Stimulated activated CD4-positive, alpha-beta T cell treated with anti-CD3 and anti-CD28 coated beads, Interleukin-15, amount 100 ng/mL, for 1 hour (primary cell): ENCODE data around the gene RAD51C.
A peak's percentile ranks its signal among the peaks of the same experiment; 100 is the strongest.
"Not testable (repeated sequence)": the region's sequence is repeated elsewhere in the genome, so short reads cannot be mapped to it uniquely, and the experiment has no call there.

Experiments used
- DNase-seq, 2 donors: peaks; one replicate each; pipeline ENCODE4 v3.0.0-alpha.2; 2020; ENCODE audit warnings: low read depth in 1 of 2, low spot score in 1 of 2

Gene RAD51C

GRCh38 chr17:58692239-58693055 is at the start of gene RAD51C:
Gene RAD51C (plus strand): TSS chr17:58692602. CDS start chr17:58692644, 42 bp downstream.
- DNase-seq: peak; percentile 69 to 81

- DNase-seq: no peak
Measured at GRCh38 chr17:58643147-58643546, 49.3 kb upstream of the RAD51C start.

- no peak for DNase-seq
Measured at GRCh38 chr17:58648236-58648635, 44.2 kb upstream of the RAD51C start.

GRCh38 chr17:58657962-58658803 is 34.2 kb upstream of the RAD51C start:
- DNase-seq: not testable (repeated sequence)

DNA sequence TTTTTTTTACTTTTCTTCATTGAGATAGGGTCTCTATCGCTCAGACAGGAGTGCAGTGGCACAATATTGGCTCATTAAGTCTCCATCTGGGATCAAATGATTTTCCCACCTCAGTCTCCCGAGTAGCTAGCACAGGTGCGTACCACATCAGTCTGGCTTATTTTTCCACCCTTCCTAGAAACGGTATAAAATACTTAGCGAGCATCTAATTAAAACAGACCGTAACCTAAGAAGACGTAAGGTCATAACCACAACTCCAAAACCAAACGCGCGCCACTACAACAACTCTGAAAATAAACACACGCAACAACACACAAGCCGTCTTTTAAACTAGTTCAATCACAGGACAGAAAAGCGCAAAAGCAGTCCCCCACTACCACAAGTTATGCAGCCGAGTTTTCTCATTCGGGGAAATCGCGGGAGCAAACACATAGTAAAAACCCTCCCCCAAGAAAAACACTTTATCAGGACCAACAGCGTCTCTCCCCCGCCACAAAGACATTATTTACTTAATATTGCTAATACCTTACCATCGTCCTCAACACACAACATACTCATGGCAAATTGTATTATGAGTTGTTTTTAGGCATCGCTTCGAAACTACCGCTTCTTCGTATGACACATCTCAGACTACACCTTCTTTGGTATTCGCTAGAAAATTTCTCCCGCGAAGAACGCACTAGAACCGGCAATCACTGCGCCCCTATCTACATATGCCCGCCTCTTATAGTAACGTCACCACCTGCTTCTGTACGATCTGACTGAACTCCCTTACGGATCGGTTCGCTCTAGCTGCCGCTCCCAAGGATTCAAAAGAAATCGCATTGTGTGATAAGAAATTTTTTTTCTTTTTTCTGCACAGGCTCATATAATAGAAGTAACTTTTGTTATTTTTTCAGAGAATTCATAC is 33.3 kb upstream of the RAD51C start:
- peak; percentile 28 to 40 for DNase-seq

DNA sequence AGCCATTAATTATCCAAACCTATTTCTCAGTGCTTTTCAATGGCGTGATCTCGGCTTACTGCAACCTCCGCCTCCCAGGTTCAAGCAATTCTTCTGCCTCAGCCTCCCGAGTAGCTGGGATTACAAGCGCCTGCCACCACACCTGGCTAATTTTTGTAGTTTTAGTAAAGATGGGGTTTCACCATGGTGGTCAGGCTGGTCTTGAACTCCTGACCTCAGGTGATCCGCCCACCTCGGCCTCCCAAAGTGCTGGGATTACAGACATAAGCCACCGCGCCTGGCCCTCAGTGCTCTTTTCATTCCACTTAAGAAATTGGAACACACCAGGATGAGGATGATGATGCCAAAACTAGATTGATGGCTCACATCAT is 32.7 kb upstream of the RAD51C start:
- not testable (repeated sequence) for DNase-seq

- DNase-seq: no peak
Measured at GRCh38 chr17:58660621-58661020, 31.8 kb upstream of the RAD51C start.

GRCh38 chr17:58661499-58661898 is 30.9 kb upstream of the RAD51C start:
- DNase-seq: no peak

DNA sequence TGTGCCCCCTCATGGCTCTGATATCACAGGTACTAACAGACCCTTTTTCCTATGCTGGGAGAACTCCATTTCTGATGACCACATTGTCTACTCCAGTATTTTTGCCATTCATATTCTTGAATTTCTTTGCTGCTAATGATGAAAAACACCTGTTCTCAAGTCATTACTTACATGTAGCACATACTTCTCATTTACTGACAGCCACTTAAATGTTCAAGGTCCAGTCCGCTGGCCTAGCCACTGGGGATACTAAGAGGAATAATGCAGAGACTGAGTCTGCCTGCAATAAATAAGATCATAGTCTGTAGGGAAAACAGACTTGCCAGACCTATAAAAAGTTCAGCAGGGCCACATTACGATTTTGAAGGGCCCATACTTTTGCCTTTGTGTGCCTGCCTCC is 28.1 kb upstream of the RAD51C start:
- no peak for DNase-seq

GRCh38 chr17:58665946-58666857 is 26.2 kb upstream of the RAD51C start:
- DNase-seq: no peak

GRCh38 chr17:58666858-58667267 is 25.5 kb upstream of the RAD51C start:
- peak in 1 of 2 donors; percentile 6 for DNase-seq

- DNase-seq: no peak
Measured at GRCh38 chr17:58667934-58668597, 24.3 kb upstream of the RAD51C start.

DNA sequence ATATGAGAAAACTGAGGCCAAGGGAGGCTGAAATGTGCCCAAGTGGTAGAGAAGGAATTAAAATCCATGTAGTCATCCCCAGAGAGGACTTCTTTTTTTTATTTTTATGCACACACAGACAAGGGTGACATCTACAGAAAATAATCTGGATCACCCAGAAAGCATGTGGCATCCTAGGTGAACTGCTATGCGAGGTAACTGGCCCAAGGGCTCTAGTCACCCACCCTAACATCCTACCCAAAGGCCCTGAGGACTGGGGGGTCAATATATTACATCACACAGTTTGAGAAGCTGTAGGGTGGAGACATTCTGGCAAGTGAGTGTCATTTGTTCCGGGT is 23.8 kb upstream of the RAD51C start:
- DNase-seq: no peak

DNA sequence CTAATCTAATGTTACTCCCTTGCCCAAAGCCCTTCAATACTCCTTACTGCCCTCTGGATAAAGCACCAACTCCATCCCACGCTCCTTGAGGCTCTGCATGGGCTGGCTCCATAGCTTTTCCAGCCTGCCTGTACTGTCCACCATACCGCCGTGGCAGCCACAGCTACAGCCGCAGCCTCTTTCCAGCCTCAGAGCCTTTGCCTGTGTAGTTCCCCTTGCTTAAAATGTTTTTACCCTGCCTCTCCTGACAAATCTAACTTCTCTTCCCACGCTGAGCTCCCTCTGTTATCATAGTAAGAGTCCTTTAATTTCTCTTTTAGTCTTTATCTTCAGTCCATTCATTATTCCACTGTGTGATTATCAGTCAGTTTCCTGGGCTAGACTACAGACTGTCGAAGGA is 22.5 kb upstream of the RAD51C start:
- DNase-seq: no peak

DNA sequence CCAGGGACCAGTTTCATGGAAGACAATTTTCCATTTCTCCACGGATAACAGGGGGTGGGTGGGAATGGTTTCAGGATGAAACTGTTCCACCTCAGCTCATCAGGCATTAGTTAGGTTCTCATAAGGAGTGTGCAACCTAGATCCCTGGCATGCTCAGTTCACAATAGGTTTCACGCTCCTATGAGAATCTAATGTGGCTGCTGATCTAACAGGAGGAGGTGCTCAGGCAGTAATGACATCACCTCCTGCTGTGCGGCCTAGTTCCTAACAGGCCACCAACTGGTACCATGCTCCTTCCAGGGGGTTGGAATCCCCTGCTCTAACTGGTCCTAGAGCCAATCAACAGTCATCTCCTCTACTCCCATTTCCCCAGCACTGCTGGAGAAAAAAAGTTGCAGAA is 20.4 kb upstream of the RAD51C start:
- DNase-seq: no peak

GRCh38 chr17:58677194-58677880 is 15.1 kb upstream of the RAD51C start:
- no peak for DNase-seq

DNA sequence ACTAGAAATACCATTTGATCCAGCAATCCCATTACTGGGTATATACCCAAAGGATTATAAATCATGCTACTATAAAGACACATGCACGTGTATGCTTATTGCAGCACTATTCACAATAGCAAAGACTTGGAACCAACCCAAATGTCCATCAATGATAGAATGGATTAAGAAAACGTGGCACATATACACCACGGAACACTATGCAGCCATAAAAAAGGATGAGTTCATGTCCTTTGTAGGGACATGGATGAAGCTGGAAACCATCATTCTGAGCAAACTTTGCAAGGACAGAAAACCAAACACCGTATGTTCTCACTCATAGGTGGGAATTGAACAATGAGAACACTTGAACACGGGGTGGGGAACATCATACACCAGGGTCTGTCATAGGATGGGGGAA is 14.1 kb upstream of the RAD51C start:
- DNase-seq: not testable (repeated sequence)

DNA sequence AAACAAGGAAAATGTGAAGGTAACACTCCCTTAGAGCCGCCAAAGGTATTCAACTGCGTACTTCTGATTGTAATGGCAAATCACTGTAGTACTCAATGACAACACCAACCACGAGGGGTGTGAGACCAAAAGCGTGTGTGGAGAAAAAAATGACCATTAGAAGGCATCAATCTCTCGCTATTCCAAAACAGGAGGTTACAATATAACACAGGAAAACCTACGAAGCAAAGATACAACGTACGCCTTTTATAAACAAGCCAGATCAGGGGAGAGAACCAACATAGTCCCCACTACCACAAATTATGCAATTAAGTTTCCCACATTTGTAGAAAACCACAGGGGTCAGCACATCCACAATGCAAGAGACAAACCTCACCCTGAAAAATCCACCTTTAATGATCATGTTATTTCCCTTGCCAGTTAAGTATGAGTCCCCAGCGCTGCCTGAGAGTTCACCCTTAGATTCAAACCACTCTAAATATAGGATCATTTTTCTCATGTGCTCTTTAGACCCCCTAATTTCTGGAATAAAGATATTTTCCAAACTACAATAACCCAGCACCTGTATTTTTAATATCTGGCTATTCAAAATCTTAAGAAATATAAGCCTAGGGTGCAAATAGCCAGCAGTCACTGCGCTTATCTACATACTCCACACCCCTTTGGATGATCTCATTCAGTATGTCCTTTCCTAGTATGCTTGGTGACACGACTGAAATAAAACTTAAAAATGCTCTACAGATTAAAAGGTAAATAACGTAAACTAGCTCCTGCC is 13.0 kb upstream of the RAD51C start:
- no peak for DNase-seq

DNA sequence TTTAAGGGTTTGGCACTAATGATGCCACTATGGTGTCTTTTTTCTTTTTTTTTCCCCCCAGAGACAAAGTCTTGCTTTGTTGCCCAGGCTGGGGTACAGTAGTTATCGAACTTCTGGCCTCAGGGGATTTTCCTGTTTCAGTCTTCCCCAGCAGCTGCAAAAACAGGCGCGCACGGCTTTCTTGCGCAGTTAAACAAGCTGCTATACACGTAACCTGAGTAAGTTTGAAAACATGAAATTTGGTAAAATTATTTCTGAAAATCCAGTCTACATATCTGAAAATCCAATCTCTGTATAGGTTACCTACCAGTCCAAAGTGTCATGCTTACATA is 12.4 kb upstream of the RAD51C start:
- DNase-seq: no peak
